HCT116 (cell line): ENCODE measurements around the gene CD44. TPM values are rescaled to one million over a fixed set of nuclear protein-coding genes. Genes with fewer than 3 reads are reported as not detected.

ENCODE experiments used
- ATAC-seq: fragments of 200-7000 bp; cut with Tn5 transposase; 2 replicates; pipeline ENCODE4 v1.9.1; 2020; ENCODE audit warnings: mild to moderate bottlenecking, moderate library complexity
- BruUV-seq: library from RNA; stranded (reverse); fragments of 400-500 nt; replicated peaks from 2 replicates; lab custom pipeline; 2021; lab: Mats Ljungman, UMichigan
- CTCF ChIA-PET: fragments of 300-600 bp; sonication (Branson Sonifier 250); formaldehyde crosslinking; loops from one replicate; lab custom pipeline; 2021; ENCODE audit warnings: antibody characterized with exemption; lab: Charles Lee
- POLR2A ChIA-PET: fragments of 300-600, 350-600 bp; sonication (Branson Sonifier 250); formaldehyde crosslinking; loops from one replicate; lab custom pipeline; 2021; ENCODE audit warnings: antibody characterized with exemption; lab: Charles Lee
- RAD21 ChIA-PET, 2 experiments: fragments of 300-600 bp; sonication (Branson Sonifier 250); formaldehyde crosslinking; loops; one replicate each; lab custom pipeline; 2023; ENCODE audit warnings: low total read pairs in 2 of 2; ENCODE audit not compliant: uncharacterized antibody in 2 of 2, unreplicated experiment in 2 of 2, low non-redundant PET in 1 of 2; lab: Charles Lee
- DNase-seq: peaks from one replicate; pipeline ENCODE4 v3.0.0-alpha.2; 2010; ENCODE audit warnings: low read depth, low spot score
- H2AFZ ChIP-seq: fragments of 200-600 bp; shearing (Covaris generic), sonication (generic); 2 replicates; pipeline ENCODE4 v1.6.1; 2017; ENCODE audit warnings: low read depth, mixed run types, mixed read lengths, antibody characterized with exemption, low read length; ENCODE audit not compliant: poor library complexity, severe bottlenecking
- H3K27ac ChIP-seq: 2 replicates; pipeline ENCODE4 v1.5.1; 2012; ENCODE audit warnings: low read depth, low read length
- H3K27me3 ChIP-seq: fragments of 200-600 bp; sonication (generic); 2 replicates; pipeline ENCODE4 v1.6.1; 2016; ENCODE audit warnings: mixed run types, low read length, mixed read lengths; ENCODE audit not compliant: insufficient read depth
- H3K36me3 ChIP-seq, 2 experiments: fragments of 200-500 bp in 1 of 2; fragments of 200-600 bp in 1 of 2; sonication (Bioruptor generic) in 1 of 2; sonication (generic) in 1 of 2; 2 replicates each; pipeline versions ENCODE4 v1.5.1 to v1.6.1; 2014 to 2016; ENCODE audit warnings: low read length in 2 of 2, inconsistent platforms in 1 of 2, mixed read lengths in 1 of 2, mixed run types in 1 of 2; ENCODE audit not compliant: insufficient read depth in 2 of 2, control insufficient read depth in 1 of 2
- H3K4me1 ChIP-seq, 2 experiments: fragments of 200-600 bp in 1 of 2; sonication (generic) in 1 of 2; 2 replicates each; pipeline versions ENCODE4 v1.5.1 to v1.6.1; 2012 to 2017; ENCODE audit warnings: low read length in 2 of 2, inconsistent platforms in 1 of 2, mild to moderate bottlenecking in 1 of 2, mixed read lengths in 1 of 2, mixed run types in 1 of 2, moderate library complexity in 1 of 2; ENCODE audit not compliant: insufficient read depth in 2 of 2, control insufficient read depth in 1 of 2
- H3K4me2 ChIP-seq: fragments of 200-600 bp; sonication (generic); 2 replicates; pipeline ENCODE4 v1.6.1; 2017; ENCODE audit warnings: mixed run types, low read length, mixed read lengths
- H3K4me3 ChIP-seq, 2 experiments: fragments of 200-600 bp in 1 of 2; sonication (generic) in 1 of 2; replicated peaks in 1 of 2; 2 replicates each; pipeline ENCODE4 v1.5.1; 2011 to 2016; ENCODE audit warnings: low read length in 2 of 2, control low read depth in 1 of 2, low read depth in 1 of 2, mild to moderate bottlenecking in 1 of 2, mixed read lengths in 1 of 2, mixed run types in 1 of 2
- H3K79me2 ChIP-seq: fragments of 200-600 bp; sonication (generic); 2 replicates; pipeline ENCODE4 v1.6.1; 2017; ENCODE audit warnings: mild to moderate bottlenecking, mixed run types, low read length, moderate library complexity, mixed read lengths; ENCODE audit not compliant: insufficient read depth
- H3K9ac ChIP-seq: fragments of 200-600 bp; sonication (generic); 2 replicates; pipeline ENCODE4 v1.6.1; 2016; ENCODE audit warnings: low read length, mixed read lengths
- H3K9me2 ChIP-seq: fragments of 200-600 bp; sonication (generic), shearing (Covaris generic); 2 replicates; pipeline ENCODE4 v1.6.1; 2017; ENCODE audit warnings: mixed run types, mild to moderate bottlenecking, moderate library complexity; ENCODE audit not compliant: insufficient read depth
- H3K9me3 ChIP-seq, 2 experiments: fragments of 200-500 bp in 1 of 2; fragments of 200-600 bp in 1 of 2; sonication (Bioruptor generic) in 1 of 2; sonication (generic) in 1 of 2; 2 replicates each; pipeline ENCODE4 v1.6.1; 2014 to 2017; ENCODE audit warnings: low read length in 2 of 2, mixed read lengths in 2 of 2, inconsistent platforms in 1 of 2, low read depth in 1 of 2, mild to moderate bottlenecking in 1 of 2, mixed run types in 1 of 2, moderate library complexity in 1 of 2; ENCODE audit not compliant: control insufficient read depth in 1 of 2, insufficient read depth in 1 of 2
- H4K20me1 ChIP-seq: fragments of 200-600 bp; sonication (generic), shearing (Covaris generic); 2 replicates; pipeline ENCODE4 v1.6.1; 2017; ENCODE audit warnings: mixed run types, mild to moderate bottlenecking, moderate library complexity; ENCODE audit not compliant: insufficient read depth
- CBX3 ChIP-seq: IDR thresholded peaks from 2 replicates; pipeline ENCODE4 v1.6.1; 2012; ENCODE audit warnings: low read depth
- CEBPB ChIP-seq: IDR thresholded peaks from 2 replicates; pipeline ENCODE4 v1.6.1; 2012; ENCODE audit warnings: low read depth
- EGR1 ChIP-seq: IDR thresholded peaks from 2 replicates; pipeline ENCODE4 v1.6.1; 2012; ENCODE audit warnings: low read depth
- ELF1 ChIP-seq: IDR thresholded peaks from 2 replicates; pipeline ENCODE4 v1.6.1; 2012; ENCODE audit warnings: low read depth, borderline replicate concordance
- EZH2 ChIP-seq: fragments of 200-600 bp; sonication (generic); IDR thresholded peaks from 2 replicates; pipeline ENCODE4 v1.6.1; 2017; ENCODE audit warnings: antibody characterized with exemption, mixed run types
- EZH2phosphoT487 ChIP-seq: fragments of 200-600 bp; IDR thresholded peaks from 2 replicates; pipeline ENCODE4 v1.6.1; 2018; ENCODE audit warnings: antibody characterized with exemption, borderline replicate concordance
- FOSL1 ChIP-seq: IDR thresholded peaks from 2 replicates; pipeline ENCODE4 v1.6.1; 2012; ENCODE audit warnings: low read depth
- JUND ChIP-seq: IDR thresholded peaks from 2 replicates; pipeline ENCODE4 v1.6.1; 2012
- POLR2AphosphoS5 ChIP-seq: IDR thresholded peaks from 2 replicates; pipeline ENCODE4 v1.6.1; 2011; ENCODE audit warnings: mild to moderate bottlenecking, low read depth, low read length, moderate library complexity
- SIN3A ChIP-seq: IDR thresholded peaks from 2 replicates; pipeline ENCODE4 v1.6.1; 2012; ENCODE audit warnings: low read depth
- SP1 ChIP-seq: IDR thresholded peaks from 2 replicates; pipeline ENCODE4 v1.6.1; 2012; ENCODE audit warnings: low read depth
- SRF ChIP-seq: IDR thresholded peaks from 2 replicates; pipeline ENCODE4 v1.6.1; 2012; ENCODE audit warnings: low read depth
- TCF7L2 ChIP-seq: IDR thresholded peaks from 2 replicates; pipeline ENCODE4 v1.7.0; 2011; ENCODE audit warnings: borderline replicate concordance, inconsistent platforms; ENCODE audit not compliant: insufficient read depth, insufficient read length; ENCODE audit errors: extremely low read depth
- ZFX ChIP-seq: fragments of 450-650 bp; IDR thresholded peaks from 2 replicates; pipeline ENCODE4 v1.6.1; 2017
- ZNF274 ChIP-seq: fragments of 200-500 bp; sonication (Bioruptor generic); IDR thresholded peaks from 2 replicates; pipeline ENCODE4 v1.6.1; 2014; ENCODE audit warnings: mild to moderate bottlenecking, low read depth, low read length, inconsistent platforms
- intact Hi-C: fragments of 100-400 bp; cut with micrococcal nuclease; formaldehyde crosslinking; loops from 2 replicates; pipeline ENCODE4 v1.10.0; 2022
- total RNA-seq: library from RNA; stranded (reverse); gene quantifications from one replicate; pipeline ENCODE4 v1.2.1, GENCODE V29; 2021; ENCODE audit not compliant: unreplicated experiment
- TF ChIP-seq, protein P1 (sequence below): IDR thresholded peaks from 2 replicates; pipeline ENCODE4 v1.6.1; 2011; ENCODE audit warnings: mild to moderate bottlenecking, low read length, moderate library complexity; ENCODE audit not compliant: insufficient replicate concordance; ENCODE audit errors: extremely low read depth
- TF ChIP-seq, protein P2 (sequence below): IDR thresholded peaks from 2 replicates; pipeline ENCODE4 v1.6.1; 2012; ENCODE audit warnings: low read depth
- TF ChIP-seq, protein P3 (sequence below): IDR thresholded peaks from 2 replicates; pipeline ENCODE4 v1.6.1; 2012
- TF ChIP-seq, protein P4 (sequence below): IDR thresholded peaks from 2 replicates; pipeline ENCODE4 v1.6.1; 2012

Gene CD44
- total RNA-seq, 1 experiment from 2014 or later: 742 TPM

DNA sequence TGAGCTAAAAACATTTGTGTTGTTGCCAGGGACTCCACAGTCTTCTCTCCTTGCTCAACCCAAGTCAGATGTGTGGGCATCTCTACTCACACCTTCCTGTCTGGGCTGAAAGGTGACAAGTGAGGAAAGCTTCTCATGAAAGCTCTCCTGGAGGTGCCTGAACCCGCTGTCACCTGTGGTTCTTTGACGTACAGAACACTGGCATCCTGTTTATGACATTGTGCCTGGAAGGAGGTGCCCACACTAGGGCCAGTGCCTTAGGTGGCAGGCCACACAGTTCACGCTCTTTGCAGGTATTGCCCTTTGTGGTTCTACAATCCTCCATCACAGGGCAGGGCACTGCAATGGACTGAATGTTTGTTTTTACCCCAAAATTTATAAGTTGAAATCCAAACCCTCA, 108.5 kb downstream of the CD44 start (continued):
- no peak for TF ChIP-seq EZH2phosphoT487
- no peak for TF ChIP-seq ZNF274
- TF ChIP-seq, protein P1, sequence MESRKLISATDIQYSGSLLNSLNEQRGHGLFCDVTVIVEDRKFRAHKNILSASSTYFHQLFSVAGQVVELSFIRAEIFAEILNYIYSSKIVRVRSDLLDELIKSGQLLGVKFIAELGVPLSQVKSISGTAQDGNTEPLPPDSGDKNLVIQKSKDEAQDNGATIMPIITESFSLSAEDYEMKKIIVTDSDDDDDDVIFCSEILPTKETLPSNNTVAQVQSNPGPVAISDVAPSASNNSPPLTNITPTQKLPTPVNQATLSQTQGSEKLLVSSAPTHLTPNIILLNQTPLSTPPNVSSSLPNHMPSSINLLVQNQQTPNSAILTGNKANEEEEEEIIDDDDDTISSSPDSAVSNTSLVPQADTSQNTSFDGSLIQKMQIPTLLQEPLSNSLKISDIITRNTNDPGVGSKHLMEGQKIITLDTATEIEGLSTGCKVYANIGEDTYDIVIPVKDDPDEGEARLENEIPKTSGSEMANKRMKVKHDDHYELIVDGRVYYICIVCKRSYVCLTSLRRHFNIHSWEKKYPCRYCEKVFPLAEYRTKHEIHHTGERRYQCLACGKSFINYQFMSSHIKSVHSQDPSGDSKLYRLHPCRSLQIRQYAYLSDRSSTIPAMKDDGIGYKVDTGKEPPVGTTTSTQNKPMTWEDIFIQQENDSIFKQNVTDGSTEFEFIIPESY: no peak
- no peak for TF ChIP-seq TCF7L2
- no peak for TF ChIP-seq CBX3
- no peak for TF ChIP-seq ZFX
- no peak for TF ChIP-seq EGR1
- TF ChIP-seq SRF: no peak
- TF ChIP-seq, all 23 proteins: peak for 0

DNA sequence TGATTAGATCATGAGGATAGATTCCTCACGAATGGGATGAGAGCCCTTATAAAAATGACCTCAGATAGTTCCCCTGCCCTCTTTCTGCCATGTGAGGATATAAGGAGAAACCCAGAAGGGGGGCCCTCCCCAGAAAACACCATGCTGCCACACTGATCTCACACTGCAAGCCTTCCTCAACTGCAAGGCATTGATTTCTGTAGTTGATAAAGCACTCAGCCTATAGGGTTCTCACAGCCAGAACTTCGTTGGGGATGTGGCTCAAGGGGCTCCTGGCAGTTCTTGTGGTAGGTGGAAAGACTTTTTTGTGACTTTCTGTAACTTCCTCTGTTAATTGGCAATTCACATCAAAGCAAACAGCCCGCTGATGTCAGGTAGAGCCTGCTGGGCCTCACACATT, 108.9 kb downstream of the CD44 start:
- Histone ChIP-seq H3K4me2 (no peak overlapping the region), H3K79me2 (no peaks in the 10 kb centered on the region), H3K4me1 (no peaks in the 10 kb centered on the region), H3K9me2 (no peaks in the 10 kb centered on the region), H3K4me3 (no peak overlapping the region), H3K27me3 (no peaks in the 10 kb centered on the region), H3K27ac (no peak overlapping the region), H3K9me3 (peaks cover 5 to 8% of the 10 kb centered on the region in 2 experiments; a peak in 2 of 4 replicates), H4K20me1 (no peaks in the 10 kb centered on the region), H2AFZ (no peak overlapping the region), H3K36me3 (no peaks in the 10 kb centered on the region), H3K9ac (no peak overlapping the region)
- ChIA-PET CTCF (no interaction called here), RAD21 (no interaction called here), POLR2A (no interaction called here)
- no TSS peak for BruUV-seq
- intact Hi-C loops: no loop called here
- ATAC-seq: no peak
- DNase-seq: no peak
- no peak for TF ChIP-seq SP1
- TF ChIP-seq, protein P1: no peak
- TF ChIP-seq, protein P2, sequence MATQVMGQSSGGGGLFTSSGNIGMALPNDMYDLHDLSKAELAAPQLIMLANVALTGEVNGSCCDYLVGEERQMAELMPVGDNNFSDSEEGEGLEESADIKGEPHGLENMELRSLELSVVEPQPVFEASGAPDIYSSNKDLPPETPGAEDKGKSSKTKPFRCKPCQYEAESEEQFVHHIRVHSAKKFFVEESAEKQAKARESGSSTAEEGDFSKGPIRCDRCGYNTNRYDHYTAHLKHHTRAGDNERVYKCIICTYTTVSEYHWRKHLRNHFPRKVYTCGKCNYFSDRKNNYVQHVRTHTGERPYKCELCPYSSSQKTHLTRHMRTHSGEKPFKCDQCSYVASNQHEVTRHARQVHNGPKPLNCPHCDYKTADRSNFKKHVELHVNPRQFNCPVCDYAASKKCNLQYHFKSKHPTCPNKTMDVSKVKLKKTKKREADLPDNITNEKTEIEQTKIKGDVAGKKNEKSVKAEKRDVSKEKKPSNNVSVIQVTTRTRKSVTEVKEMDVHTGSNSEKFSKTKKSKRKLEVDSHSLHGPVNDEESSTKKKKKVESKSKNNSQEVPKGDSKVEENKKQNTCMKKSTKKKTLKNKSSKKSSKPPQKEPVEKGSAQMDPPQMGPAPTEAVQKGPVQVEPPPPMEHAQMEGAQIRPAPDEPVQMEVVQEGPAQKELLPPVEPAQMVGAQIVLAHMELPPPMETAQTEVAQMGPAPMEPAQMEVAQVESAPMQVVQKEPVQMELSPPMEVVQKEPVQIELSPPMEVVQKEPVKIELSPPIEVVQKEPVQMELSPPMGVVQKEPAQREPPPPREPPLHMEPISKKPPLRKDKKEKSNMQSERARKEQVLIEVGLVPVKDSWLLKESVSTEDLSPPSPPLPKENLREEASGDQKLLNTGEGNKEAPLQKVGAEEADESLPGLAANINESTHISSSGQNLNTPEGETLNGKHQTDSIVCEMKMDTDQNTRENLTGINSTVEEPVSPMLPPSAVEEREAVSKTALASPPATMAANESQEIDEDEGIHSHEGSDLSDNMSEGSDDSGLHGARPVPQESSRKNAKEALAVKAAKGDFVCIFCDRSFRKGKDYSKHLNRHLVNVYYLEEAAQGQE: no peak
- TF ChIP-seq, protein P3, sequence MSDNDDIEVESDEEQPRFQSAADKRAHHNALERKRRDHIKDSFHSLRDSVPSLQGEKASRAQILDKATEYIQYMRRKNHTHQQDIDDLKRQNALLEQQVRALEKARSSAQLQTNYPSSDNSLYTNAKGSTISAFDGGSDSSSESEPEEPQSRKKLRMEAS: no peak
- TF ChIP-seq, protein P4, sequence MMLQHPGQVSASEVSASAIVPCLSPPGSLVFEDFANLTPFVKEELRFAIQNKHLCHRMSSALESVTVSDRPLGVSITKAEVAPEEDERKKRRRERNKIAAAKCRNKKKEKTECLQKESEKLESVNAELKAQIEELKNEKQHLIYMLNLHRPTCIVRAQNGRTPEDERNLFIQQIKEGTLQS: no peak
- TF ChIP-seq EZH2: no peak
- no peak for TF ChIP-seq CBX3
- TF ChIP-seq SRF: no peak
- no peak for TF ChIP-seq CEBPB
- no peak for TF ChIP-seq EGR1
- TF ChIP-seq POLR2AphosphoS5: no peak
- no peak for TF ChIP-seq FOSL1
- TF ChIP-seq JUND: no peak
- no peak for TF ChIP-seq ELF1
- TF ChIP-seq SIN3A: no peak
